Small intestine (tissue), 7 donors: Measurements from ENCODE around the gene GABRR2. TPM values are rescaled to one million over a fixed set of nuclear protein-coding genes. Genes with fewer than 3 reads are reported as not detected.

ENCODE experiments used
- DNase-seq, 2 donors: peaks; one replicate each; pipeline versions ENCODE4 v3.0.0 to v3.0.0-alpha.2; 2013
- FAIRE-seq: peaks from 2 replicates; lab custom pipeline; 2012; peaks lifted over from hg19 to GRCh38; lab: Jason Lieb, UNC
- H3K27ac ChIP-seq, 3 donors: one replicate each; pipeline ENCODE4 v1.5.1; 2013; ENCODE audit warnings: low read length in 2 of 3, mild to moderate bottlenecking in 2 of 3, control low read depth in 1 of 3, inconsistent platforms in 1 of 3, low read depth in 1 of 3, moderate library complexity in 1 of 3
- H3K27me3 ChIP-seq, 3 donors: one replicate each; pipeline ENCODE4 v1.6.1; 2013; ENCODE audit warnings: low read length in 3 of 3, inconsistent platforms in 1 of 3; ENCODE audit not compliant: control insufficient read depth in 3 of 3, insufficient read depth in 3 of 3
- H3K36me3 ChIP-seq, 3 donors: one replicate each; pipeline ENCODE4 v1.6.1; 2013; ENCODE audit warnings: low read length in 3 of 3, inconsistent platforms in 1 of 3, low read depth in 1 of 3, mild to moderate bottlenecking in 1 of 3, moderate library complexity in 1 of 3; ENCODE audit not compliant: control insufficient read depth in 3 of 3, insufficient read depth in 2 of 3
- H3K4me1 ChIP-seq, 3 donors: one replicate each; pipeline ENCODE4 v1.6.1; 2013; ENCODE audit warnings: low read length in 2 of 3, inconsistent platforms in 1 of 3, low read depth in 1 of 3, mild to moderate bottlenecking in 1 of 3, moderate library complexity in 1 of 3; ENCODE audit not compliant: control insufficient read depth in 3 of 3, insufficient read depth in 2 of 3
- H3K4me3 ChIP-seq, 3 donors: one replicate each; pipeline ENCODE4 v1.5.1; 2013; ENCODE audit warnings: low read length in 3 of 3, control low read depth in 1 of 3, inconsistent platforms in 1 of 3, low read depth in 1 of 3, mild to moderate bottlenecking in 1 of 3, moderate library complexity in 1 of 3
- H3K9me3 ChIP-seq, 2 donors: one replicate each; pipeline ENCODE4 v1.6.1; 2013; ENCODE audit warnings: low read depth in 1 of 2, low read length in 1 of 2; ENCODE audit not compliant: control insufficient read depth in 2 of 2, insufficient read depth in 1 of 2
- WGBS, 3 donors: extraction: QIAGEN DNeasy Blood & Tissue Kit; methylation state at CpG; one replicate each; pipeline ENCODE4 v1.1.7; 2013; 5-methylcytosine and 5-hydroxymethylcytosine counted together
- polyA plus RNA-seq, 4 donors: library from polyadenylated mRNA; stranded (reverse) in 3 of 4; unstranded in 1 of 4; fragments of 200-250 nt in 3 of 4; fragments of 120-200 nt in 1 of 4; gene quantifications; one replicate each; pipeline versions ENCODE4 v1.2.1 to v1.2.3, GENCODE V29; 2013
- donor health status: healthy with polysubstance abuse.
- donor health status: control.
- donor health status: control.
- donor health status: Bipolar disorder and iron deficiency.
- donor health status: healthy.

The GABRR2 gene
- polyA plus RNA-seq, 4 donors = 0.21 to 0.81 (median 0.50) TPM

GRCh38 chr6:89255417-89255816 lies 59.7 kb downstream of the GABRR2 start:
- H3K4me3 ChIP-seq = no peak overlapping the region
- no peak overlapping the region for H3K27ac ChIP-seq
- no peaks in the 10 kb centered on the region for H3K27me3 ChIP-seq
- WGBS, 3 donors = 94 to 96% (median 94%) methylated on average over 4 of the region's 4 CpGs
- DNase-seq = no peak
- no peaks in the 10 kb centered on the region for H3K9me3 ChIP-seq
- FAIRE-seq = no peak
- H3K4me1 ChIP-seq = no peaks in the 10 kb centered on the region
- H3K36me3 ChIP-seq = no peaks in the 10 kb centered on the region

GRCh38 chr6:89254569-89254968 lies 60.5 kb downstream of the GABRR2 start:
- no peak overlapping the region for H3K4me3 ChIP-seq
- H3K4me1 ChIP-seq = no peaks in the 10 kb centered on the region
- no peak for DNase-seq
- no peaks in the 10 kb centered on the region for H3K36me3 ChIP-seq
- no peak overlapping the region for H3K27ac ChIP-seq
- no peaks in the 10 kb centered on the region for H3K27me3 ChIP-seq
- H3K9me3 ChIP-seq = no peaks in the 10 kb centered on the region
- FAIRE-seq = no peak

- Histone ChIP-seq H3K27me3 (no peaks in the 10 kb centered on the region), H3K4me1 (no peaks in the 10 kb centered on the region), H3K27ac (no peak overlapping the region), H3K4me3 (no peak overlapping the region), H3K36me3 (no peaks in the 10 kb centered on the region), H3K9me3 (no peaks in the 10 kb centered on the region)
- 38 to 50% (median 44%) methylated on average over 2 of the region's 2 CpGs for WGBS, 3 donors
- no peak for DNase-seq
- FAIRE-seq = no peak
Observed at GRCh38 chr6:89252907-89253306, 62.2 kb downstream of the GABRR2 start.

- WGBS, 3 donors = 94 to 96% (median 95%) methylated on average over 10 of the region's 10 CpGs
- Histone ChIP-seq H3K27me3 (no peaks in the 10 kb centered on the region), H3K36me3 (no peaks in the 10 kb centered on the region), H3K9me3 (no peaks in the 10 kb centered on the region), H3K27ac (no peak overlapping the region), H3K4me1 (no peaks in the 10 kb centered on the region), H3K4me3 (no peak overlapping the region)
- DNase-seq (no peak), FAIRE-seq (no peak)
Observed at GRCh38 chr6:89251976-89252375, 63.1 kb downstream of the GABRR2 start.

- Histone ChIP-seq H3K4me3 (no peak overlapping the region), H3K36me3 (no peaks in the 10 kb centered on the region), H3K27me3 (no peaks in the 10 kb centered on the region), H3K4me1 (no peaks in the 10 kb centered on the region), H3K9me3 (no peaks in the 10 kb centered on the region), H3K27ac (no peak overlapping the region)
- FAIRE-seq (no peak), DNase-seq (no peak)
- WGBS, 3 donors = 87 to 91% (median 88%) methylated on average over 2 of the region's 2 CpGs
Observed at GRCh38 chr6:89251170-89251569, 63.9 kb downstream of the GABRR2 start.

GRCh38 chr6:89250239-89250638 lies 64.9 kb downstream of the GABRR2 start:
- Histone ChIP-seq H3K36me3 (no peaks in the 10 kb centered on the region), H3K9me3 (no peaks in the 10 kb centered on the region)
- WGBS, 3 donors = 81 to 83% (median 83%) methylated on average over 7 of the region's 7 CpGs

GRCh38 chr6:89244241-89244985 lies 70.7 kb downstream of the GABRR2 start:
- Histone ChIP-seq H3K9me3 (no peaks in the 10 kb centered on the region), H3K36me3 (no peaks in the 10 kb centered on the region), H3K4me3 (no peak overlapping the region), H3K27me3 (no peaks in the 10 kb centered on the region), H3K4me1 (no peaks in the 10 kb centered on the region), H3K27ac (peak overlapping the region in 1 of 3 donors; percentile 9)
- FAIRE-seq = no peak
- 69 to 73% (median 70%) methylated on average over 5 of the region's 5 CpGs for WGBS, 3 donors
- DNase-seq = no peak

More at GRCh38 chr6:89250239-89250638, 64.9 kb downstream of the GABRR2 start:
- Histone ChIP-seq H3K27me3 (no peaks in the 10 kb centered on the region), H3K4me3 (no peak overlapping the region), H3K27ac (no peak overlapping the region), H3K4me1 (no peaks in the 10 kb centered on the region)
- FAIRE-seq (no peak), DNase-seq (no peak)

- FAIRE-seq = no peak
- Histone ChIP-seq H3K4me1 (no peaks in the 10 kb centered on the region), H3K36me3 (no peaks in the 10 kb centered on the region), H3K27me3 (no peaks in the 10 kb centered on the region), H3K9me3 (no peaks in the 10 kb centered on the region), H3K27ac (no peak overlapping the region), H3K4me3 (no peak overlapping the region)
- no peak for DNase-seq
- WGBS, 3 donors = 37 to 52% (median 42%) methylated on average over 1 of the region's 1 CpG
Observed at GRCh38 chr6:89243331-89243629, 71.8 kb downstream of the GABRR2 start.
